Measurements from ENCODE around the gene ATP10A.
A peak's percentile ranks its signal among the peaks of the same experiment; 100 is the strongest.

The ATP10A gene

DNA sequence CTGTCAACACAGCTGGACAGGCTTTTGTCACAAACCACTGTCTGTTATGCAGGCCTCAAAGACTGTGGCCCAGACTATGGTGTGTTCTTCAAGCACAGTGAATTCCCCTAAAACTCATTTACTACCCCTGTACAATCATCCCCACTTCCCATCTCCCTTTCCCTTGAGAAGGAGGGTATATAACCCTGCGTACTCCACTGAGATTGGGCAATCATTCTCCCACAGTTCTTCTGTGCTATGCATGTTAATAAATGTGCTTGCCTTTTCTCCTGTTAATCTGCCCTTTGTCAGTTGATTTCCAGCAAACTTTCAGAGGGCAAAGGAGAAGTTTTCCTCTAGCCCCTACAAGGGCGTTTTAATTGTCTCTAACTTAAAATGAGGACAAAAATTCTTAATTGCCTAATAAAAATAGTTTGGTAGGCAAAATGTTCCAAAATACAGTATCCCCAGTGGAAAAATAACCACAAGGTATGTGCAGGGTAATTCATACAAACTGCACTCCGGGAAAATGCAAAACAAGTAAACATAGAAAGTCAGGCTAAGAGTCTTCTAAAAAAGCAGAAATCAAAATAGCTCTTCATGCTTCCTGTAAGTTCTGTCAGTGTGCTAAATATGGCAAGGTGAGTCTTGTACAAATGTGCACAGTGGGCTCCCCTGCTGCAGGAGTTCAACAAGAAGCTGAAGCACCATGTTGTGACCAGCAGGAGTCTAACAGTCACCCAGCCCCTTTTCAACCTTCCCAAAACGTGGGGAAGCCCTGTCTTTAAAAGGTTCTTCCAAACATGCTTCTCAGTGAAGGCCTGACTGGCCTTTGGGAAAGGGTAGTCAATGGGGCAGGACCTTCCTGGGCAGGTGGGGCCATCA lies 10.2 kb downstream of the ATP10A start:
- DNase-seq: no peak

DNA sequence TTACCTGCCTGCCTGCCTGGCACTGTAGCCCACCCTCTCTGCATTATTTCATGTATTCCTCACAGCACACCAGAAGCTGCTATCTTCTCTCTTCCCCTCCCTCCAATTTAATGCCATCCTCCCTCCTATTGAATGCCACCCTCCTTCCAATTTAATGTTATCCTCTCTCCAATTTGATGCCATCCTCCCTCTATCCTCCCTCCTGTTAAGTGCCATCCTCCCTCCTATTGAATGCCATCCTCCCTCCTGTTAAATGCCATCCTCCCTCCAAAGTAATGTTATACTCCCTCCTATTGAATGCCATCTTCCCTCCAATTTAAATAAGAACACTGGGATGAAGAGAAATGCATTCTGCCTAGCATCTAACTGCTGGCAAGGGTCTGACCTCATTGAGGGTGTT lies 11.1 kb downstream of the ATP10A start:
- DNase-seq: no peak

DNA sequence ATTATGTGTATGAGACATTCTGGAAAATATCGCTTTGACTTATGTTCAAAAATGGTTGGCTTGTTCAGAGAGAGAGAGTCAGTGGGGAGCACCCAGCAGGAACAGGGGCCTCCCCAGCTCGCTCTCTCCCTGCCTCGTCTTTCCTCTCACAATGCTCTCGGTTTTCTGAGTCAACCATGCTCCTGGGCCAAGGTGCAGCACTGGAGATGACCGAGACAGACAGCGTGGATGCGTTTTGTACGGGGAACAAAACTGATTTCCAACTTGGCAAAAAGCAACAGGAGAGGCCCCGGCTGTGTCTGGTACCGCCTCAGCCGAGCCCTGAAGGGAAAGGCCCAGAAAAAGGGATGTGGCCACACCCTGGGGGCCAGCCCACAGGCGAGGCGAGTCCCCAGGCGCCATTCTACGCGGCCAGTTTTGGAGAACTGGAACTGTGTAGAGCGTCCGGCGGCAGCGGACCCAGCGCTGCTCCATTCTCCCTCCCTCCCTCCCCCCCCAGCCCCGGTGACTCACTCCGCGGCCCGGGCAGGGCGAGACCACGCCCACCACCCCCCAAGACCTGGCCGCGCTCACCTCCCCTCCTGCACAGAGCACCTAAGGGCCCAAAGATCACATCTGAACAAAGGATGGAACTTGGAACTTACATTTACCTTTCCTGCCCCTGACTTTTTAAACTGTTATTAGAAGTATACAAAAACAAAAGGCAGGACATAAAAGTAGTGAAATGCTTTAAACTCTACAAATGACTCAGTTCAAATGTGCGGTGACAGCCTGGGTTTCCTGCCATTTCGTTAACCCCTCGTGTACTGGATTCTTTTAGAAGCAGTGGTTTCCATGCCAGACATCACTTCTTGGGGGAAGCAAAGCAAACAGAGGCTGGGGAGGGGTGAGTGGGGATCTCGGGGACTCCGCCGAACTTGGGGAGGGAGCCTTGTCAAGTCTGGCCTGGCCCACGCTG lies 12.7 kb downstream of the ATP10A start:
- DNase-seq: peak; percentile 82

DNA sequence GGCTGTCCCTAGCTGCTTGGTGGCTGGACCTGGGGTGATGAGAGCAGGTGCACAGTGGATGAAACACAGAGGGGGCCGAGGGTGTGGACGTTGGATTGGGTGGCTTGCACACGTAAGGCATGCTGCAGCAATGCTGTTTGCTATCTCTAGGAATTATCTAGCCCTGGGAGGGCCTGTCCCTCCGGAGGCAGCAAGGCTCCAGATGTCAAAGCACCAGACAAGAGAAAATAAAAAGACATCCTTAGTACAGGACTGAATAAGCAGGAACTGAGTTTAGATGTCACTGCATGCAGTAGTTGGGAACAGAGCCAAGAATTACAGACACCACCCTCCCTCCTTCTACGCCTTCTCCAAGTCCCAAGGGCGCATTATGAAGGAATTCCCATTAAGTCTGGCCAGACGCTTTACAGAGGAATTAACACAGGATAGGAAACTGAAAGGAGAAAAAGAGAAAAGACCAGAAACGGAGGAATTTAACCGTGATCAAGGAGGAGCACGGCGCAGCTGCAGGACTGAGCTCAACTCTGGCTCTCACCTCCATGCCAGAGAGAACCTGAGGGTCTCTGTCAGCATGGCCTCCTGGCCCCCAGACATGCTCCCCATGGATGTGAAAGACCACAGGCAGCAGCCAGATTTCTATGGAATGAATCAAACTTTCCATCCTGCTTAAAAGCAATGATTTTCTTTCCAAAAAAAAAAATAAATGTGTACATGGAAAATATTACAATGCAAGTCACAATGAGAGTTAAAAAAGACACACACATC lies 13.8 kb downstream of the ATP10A start:
- peak; percentile 30 for DNase-seq

DNA sequence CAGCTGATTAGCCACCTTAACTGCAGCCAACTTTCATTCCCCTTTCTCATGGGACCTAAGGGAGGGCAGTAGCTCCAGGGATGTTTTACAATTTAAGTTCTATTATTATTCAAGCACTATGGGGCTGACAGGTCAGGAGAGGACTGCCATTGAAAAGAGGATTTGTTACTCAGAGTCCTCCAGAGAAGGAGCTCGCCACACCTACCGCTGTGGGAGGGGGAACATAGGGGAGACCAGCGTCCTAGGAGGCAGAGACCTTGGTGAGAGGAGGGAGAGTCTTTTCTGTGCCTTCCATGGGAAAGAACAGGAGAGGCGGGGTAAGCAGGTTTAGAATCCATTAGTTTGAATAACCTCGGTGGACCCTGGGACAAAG lies 14.4 kb downstream of the ATP10A start:
- no peak for DNase-seq

DNA sequence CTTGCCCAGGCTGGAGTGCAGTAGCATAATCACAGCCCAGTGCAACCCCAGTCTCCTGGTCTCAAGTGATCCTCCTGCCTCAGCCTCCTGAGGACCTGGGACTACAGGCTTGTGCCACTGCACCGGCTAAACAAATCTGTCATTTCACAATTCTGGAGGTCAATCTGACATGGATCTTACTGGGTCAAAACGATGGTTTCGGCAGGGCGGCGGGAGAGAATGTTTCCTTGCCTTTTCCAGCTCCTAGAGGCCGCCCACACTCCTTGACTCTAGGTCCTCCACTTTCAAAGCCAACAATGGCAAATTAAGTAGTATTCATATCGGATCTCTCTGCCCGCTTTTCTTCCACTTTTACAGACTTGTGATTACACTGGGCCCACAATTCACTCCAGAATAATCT lies 14.8 kb downstream of the ATP10A start:
- no peak for DNase-seq

DNA sequence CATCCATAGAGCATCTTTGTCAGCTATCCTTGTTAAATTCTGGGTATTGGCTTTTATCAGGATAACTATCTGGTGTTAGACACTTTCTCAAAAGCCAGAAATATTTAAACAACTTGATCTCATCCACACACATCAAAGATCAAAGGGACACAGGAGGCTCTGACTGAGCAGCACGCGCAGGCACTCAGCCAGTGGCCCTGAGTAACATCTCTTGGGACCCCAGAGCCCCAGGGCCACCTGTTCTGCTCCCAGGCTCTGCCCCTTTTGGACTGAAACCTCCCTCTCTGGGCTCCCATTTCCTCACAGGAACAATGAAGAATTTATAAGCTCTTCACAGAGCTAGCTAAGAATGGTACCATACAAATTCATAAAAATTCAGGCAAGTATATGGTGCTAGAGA lies 16.1 kb downstream of the ATP10A start:
- DNase-seq: no peak

DNA sequence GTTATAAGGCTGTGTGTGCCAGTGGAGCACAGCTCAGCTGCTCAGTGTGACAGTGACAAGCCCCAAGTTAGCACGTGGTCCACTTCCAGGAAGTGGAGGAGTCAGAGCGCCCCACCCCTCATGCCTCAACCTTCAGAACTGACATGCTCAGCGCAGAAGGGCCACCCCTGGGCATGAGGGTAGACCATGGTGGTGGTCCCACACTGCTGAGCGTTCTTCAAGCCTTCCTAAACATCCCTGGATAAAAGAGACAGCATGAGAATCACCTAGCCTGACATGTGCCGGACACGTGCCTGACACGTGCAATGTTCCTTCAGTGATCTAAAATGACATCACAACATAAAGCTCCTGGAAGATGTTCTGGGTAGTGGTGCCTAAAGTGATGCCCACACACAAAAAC lies 16.8 kb downstream of the ATP10A start:
- DNase-seq: peak; percentile 56

DNA sequence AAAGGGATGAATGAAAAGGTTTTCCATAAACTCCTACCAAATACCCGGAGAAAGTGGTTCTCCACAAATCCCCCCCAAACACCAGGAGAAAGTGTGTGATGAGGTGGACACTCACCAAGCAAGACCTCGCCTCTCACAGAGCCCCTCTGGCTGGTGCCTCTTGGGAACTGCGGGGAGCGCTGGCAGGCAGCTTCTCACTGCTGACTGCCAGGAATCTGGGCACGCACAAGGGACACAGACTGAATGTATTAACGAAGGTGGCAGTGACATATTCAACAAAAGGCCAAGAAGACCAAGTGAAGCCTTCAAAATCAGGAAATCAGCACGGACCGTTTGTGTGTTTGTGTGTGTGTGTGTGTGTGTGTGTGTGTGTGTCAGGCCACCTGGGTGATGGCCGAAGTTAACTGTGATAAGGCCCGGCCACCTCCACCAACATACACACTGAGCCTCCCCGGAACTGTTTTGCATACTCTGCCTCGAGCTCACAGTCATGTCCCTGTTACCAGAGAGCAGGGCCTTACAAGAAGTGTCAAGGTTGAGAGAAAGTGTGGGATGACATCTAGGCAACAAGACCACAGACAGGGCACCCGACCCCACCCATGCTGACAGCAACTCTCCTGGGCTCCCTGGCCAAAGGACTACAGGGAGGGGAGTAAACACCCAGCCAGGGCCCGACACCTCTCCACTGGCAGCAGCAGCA lies 18.0 kb downstream of the ATP10A start:
- no peak for DNase-seq

DNA sequence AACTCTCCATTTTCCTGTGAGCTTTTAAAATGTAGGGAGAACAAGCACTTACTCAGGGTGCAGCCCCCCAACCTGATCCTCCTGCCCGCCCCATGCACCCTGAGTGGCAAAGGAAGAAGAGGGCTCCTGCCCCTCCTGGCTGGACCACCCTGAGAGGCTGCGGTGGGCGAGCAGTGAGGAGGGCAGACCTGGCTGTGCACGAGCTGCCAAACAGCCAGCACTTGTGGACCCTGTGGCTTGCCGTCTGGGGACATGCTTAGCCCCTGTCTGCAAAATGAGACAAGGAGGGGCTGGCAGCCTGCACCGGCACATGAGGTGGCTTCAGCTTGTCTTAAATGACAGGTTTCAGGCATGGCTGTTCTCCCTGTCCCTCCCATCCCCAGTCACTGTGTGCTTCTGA lies 18.6 kb downstream of the ATP10A start:
- no peak for DNase-seq

DNA sequence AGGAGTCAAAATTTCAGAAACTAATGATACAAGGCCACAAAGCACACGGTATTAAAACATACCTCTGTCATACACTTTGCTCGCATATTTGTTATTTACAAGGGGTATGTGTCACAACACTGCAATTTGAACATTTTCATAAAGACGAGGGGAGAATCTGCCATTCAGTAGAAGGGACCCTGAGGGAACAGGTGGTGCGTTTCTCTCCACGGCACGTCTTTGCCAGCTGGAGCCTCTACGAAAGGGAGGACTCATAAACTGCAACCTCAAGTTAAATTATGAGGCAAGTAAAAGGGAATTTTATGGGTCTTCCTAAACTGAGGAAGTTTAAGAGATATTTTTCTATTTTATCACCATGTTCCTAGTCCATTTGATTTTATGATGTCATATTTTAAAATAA lies 19.1 kb downstream of the ATP10A start:
- DNase-seq: no peak

DNA sequence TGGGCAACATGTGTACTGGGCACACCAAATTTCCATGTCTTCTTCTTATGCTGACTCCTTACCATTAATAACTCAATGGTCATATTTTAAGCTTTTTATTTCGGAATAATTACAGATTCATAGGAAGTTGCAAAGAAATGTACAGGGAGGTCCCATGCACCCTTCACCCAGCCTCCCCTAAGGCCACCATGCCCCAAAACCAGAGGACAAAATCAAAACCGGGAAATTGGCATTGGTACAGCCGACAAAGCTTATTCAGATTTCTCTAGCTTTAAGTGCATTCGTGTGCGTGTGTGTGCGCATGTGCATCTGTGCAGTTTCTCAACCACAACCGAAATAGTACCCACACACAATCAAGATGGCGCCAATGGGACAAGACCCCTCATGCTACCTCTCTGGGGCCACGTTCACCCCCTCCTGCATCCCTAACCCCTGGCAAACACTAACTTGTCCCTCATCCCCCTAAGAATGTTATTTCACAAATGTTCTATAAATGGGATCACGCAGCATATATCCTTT lies 23.4 kb downstream of the ATP10A start:
- DNase-seq: no peak

DNA sequence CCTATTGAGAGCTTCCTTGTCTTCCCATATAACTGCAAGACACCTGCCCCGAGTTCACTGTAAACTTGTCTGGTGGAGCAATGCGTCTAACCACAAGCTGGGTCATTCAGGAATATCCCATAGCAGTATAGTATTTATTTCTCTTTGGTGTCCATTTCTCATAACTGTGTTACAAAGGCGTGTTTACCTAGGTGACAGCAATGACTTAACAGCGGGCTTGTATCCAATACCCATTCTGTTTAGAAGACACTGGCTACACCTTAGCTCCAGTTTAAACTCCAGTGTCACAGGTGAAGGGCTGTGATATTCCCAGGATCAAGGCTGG lies 24.3 kb downstream of the ATP10A start:
- DNase-seq: no peak

DNA sequence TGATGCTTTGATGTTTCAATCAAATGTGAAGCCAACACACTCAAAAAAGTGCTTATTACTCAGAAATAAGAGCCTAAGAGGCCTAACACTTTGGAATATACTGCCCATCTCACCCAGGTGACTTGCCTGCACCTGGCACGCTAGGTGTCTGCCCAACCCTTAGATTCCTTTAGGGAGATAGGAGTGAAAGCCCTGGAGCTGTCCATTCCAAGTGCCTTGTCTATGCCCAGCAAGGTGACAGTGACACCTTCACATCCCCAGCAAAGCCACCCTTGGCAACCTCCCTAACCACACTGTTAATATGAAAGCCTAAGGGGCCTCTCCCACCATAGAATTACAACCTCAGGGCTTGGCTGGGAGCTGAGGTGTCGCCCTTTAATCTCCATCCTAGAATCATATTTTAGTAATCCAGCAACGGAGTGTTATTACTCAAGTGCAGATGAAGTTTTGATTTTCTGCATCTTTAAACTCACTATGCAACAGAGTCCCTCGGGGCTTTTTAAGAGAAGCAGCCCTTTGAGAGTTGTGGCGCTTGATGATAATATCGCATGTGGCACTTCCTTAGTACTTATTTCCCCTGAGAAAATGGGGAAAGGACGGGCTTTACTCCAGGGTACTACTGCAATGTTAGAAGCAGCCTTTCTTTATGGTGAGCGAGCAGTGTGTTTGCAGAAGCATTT lies 24.8 kb downstream of the ATP10A start:
- DNase-seq: no peak

DNA sequence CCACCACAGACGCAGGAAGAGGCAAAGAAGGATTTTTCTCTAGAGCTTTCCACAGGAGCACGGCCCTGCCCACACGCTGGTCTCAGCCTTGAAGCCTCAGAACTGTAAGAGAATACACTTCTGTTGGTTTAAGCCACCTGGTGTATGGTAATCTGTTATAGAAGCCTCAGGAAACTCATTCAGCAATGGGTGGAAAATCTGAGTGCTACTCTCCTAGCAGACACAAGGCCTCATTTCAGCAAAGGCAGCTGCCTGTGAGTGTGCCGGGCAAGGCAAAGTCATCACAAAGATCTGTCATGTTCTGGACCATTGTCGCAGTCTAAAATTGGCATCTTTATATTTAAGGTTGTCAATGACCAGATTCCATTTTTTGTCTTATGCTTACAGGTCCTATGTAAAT lies 31.0 kb downstream of the ATP10A start:
- DNase-seq: peak; percentile 19

DNA sequence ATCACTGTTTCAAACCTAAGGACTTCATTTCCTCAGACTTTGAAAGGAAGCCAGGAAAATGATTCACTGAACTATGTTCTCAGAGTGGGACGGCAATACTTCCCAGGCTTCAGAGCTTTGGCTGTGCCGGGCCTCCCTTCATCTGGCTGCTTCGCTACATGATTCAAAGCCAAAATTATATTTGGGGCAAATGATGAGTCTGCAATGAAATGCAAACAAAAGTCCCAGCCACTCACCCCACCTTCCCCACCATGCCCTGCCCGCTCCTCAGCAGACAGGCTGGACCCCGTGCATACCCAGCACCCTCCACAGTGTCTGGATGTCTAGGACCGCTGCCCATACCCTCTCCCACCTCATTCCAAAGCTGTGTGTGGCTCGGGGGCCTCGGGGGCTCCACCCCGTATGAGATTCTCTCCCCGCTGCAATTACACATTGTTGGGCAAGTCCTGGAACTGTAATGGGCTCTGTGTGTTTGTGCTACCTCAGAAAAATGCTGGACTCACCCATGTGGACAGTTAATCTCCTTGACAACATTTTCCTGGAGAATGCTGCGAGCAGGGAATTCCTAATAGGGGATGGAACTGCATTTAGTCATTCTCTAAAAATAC lies 32.2 kb downstream of the ATP10A start:
- DNase-seq: no peak

DNA sequence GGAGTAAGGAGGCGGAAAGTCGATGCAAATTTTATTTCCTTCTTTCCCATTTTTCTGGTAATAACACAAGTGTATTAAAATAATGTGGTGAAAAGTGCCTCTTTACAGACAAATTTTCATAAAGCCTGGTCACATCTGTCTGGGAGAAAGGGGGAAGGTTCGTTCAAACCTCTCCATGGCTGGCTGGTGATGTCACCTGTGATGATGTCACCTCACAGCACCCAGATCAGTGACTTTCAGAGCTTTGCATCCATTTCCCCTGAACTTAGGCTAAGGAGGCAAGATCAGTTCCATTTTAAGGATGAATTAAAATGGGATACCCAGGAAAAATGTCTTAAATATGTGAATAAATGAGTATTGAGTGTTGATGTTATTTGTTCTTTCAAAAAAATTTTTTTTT lies 34.1 kb downstream of the ATP10A start:
- DNase-seq: no peak

DNA sequence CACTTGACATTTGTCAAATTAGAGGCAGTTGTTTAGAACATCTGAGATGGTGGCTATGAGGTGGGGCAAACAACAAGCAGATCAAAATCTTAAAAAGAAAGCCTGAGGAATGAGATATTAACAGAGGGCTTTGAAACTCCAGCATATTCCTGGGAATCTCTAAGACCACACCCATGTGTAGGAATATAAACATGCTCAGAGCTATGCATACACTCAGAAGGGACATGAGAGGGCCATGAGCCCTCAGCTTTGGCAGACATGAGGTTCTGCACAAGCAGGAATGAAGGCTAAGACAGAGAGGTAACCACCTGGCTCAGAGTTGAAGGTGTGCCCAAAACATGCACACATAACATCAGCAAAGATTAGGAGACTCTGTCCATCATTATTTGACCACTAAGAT lies 37.9 kb downstream of the ATP10A start:
- no peak for DNase-seq

DNA sequence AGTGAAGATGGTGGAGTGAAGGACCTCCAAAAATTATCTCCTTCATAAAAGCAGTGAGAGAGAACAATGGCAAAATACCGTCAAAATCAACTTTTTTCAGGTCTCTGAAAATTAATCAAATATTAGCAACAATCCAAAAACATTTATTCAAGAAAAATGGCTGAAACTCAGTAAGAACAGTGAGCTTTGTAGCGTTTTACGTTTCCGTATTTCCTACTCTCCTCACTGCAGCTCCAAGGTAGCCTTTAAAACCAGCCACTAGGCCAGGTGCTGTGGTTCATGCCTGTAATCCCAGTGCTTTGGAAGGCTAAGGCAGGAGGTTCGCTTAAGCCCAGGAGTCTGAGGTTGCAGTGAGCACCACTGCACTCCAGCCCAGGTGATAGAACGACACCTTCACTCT lies 38.5 kb downstream of the ATP10A start:
- DNase-seq: no peak

DNA sequence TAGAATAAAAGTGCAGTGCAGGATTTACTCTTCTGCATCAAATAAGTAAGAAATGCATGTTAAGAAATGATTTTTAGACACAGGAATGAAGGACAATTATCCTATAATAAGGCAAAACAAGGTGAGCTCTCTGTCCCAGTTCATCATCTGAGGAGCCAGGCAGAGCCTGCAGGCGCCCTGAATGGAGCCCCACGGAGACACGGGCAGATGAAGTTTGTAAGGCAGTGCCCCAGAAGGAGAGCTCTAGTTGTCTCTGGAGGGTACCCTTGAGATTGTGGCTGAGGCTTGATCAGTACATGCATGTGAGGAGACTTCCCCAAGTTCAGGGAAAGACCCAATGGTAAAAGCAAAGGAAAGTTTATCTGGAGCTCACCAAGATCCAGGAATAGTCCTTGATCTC lies 50.3 kb downstream of the ATP10A start:
- DNase-seq: no peak

DNA sequence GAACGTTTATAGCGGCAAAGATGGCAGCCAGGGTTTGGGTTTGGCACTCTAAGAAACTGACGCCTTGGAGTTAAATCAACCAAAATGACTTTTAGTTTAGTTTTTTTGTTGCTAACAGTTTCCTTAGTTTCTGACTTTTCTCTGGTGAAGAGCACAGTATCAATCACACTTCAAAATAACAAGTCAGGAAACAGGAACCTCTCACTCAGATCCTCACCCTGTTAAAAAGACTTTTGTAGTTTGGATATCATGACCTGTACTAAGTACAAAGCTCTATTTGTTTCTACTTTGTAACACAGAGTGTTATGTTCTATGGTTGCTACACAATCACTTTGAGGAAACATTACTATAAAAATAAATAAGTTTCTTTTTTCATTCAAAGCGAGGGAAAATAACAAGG lies 51.1 kb downstream of the ATP10A start:
- DNase-seq: no peak

Measured in activated CD4-positive, alpha-beta T cell treated with anti-CD3 and anti-CD28 coated beads, Interleukin-10, Interleukin-2, amounts not matched to agents 100 ng/mL and 50 ng/mL, durations not matched to agents 16 hours and 8 hours (primary cell).